IMR-90 (cell line): ENCODE measurements around the gene ZNF581. TPM values are rescaled to one million over a fixed set of nuclear protein-coding genes. Genes with fewer than 3 reads are reported as not detected.

Source experiments
- ATAC-seq: fragments of 200-7000 bp; cut with Tn5 transposase; 2 replicates; pipeline ENCODE4 v1.9.1; 2020; ENCODE audit warnings: low read depth, mild to moderate bottlenecking, moderate library complexity
- BruUV-seq: library from RNA; stranded (reverse); fragments of 400-500 nt; replicated peaks from 2 replicates; lab custom pipeline; 2021; lab: Mats Ljungman, UMichigan
- CTCF ChIA-PET: fragments of 300-600 bp; formaldehyde crosslinking; extraction: SDS; loops from one replicate; lab custom pipeline; 2021; ENCODE audit warnings: antibody characterized with exemption; lab: Yijun Ruan, JAX
- POLR2A ChIA-PET: fragments of 300-600 bp; sonication (Branson Sonifier 250); formaldehyde crosslinking; loops from one replicate; lab custom pipeline; 2022; ENCODE audit warnings: antibody characterized with exemption; ENCODE audit not compliant: unreplicated experiment; lab: Charles Lee
- DNase-seq: peaks from one replicate; pipeline ENCODE4 v3.0.0; 2013
- H2AFZ ChIP-seq: replicated peaks from 2 replicates; pipeline ENCODE3; 2013; ENCODE audit warnings: low read length, mild to moderate bottlenecking; ENCODE audit not compliant: poor library complexity
- H2AK5ac ChIP-seq: 2 replicates; pipeline ENCODE4 v1.6.1; 2013; ENCODE audit warnings: low read depth, low read length, inconsistent platforms
- H2AK9ac ChIP-seq: replicated peaks from 2 replicates; pipeline ENCODE3; 2013; ENCODE audit warnings: mild to moderate bottlenecking, low read depth, low read length, moderate library complexity; ENCODE audit not compliant: poor library complexity
- H2BK120ac ChIP-seq: 2 replicates; pipeline ENCODE4 v1.6.1; 2013; ENCODE audit warnings: low read depth, low read length, inconsistent platforms
- H2BK15ac ChIP-seq: 3 replicates; pipeline ENCODE4 v1.6.1; 2013; ENCODE audit warnings: low read depth, low read length, inconsistent platforms
- H2BK20ac ChIP-seq: 2 replicates; pipeline ENCODE4 v1.6.1; 2013; ENCODE audit warnings: low read depth, mild to moderate bottlenecking, inconsistent platforms, low read length, moderate library complexity
- H2BK5ac ChIP-seq: 2 replicates; pipeline ENCODE4 v1.6.1; 2013; ENCODE audit warnings: mild to moderate bottlenecking, low read depth, low read length, inconsistent platforms; ENCODE audit not compliant: poor library complexity, severe bottlenecking
- H3K14ac ChIP-seq: replicated peaks from 2 replicates; pipeline ENCODE4 v1.6.1; 2013; ENCODE audit warnings: low read depth, low read length, inconsistent platforms
- H3K18ac ChIP-seq: 2 replicates; pipeline ENCODE4 v1.6.1; 2013; ENCODE audit warnings: low read depth, low read length, control low read depth
- H3K23ac ChIP-seq: 2 replicates; pipeline ENCODE4 v1.6.1; 2013; ENCODE audit warnings: low read depth, low read length, inconsistent platforms
- H3K27ac ChIP-seq: 2 replicates; pipeline ENCODE4 v1.5.1; 2013; ENCODE audit warnings: mild to moderate bottlenecking, control low read depth, low read length; ENCODE audit not compliant: insufficient read depth
- H3K27me3 ChIP-seq: 2 replicates; pipeline ENCODE4 v1.6.1; 2013; ENCODE audit warnings: low read length; ENCODE audit not compliant: control insufficient read depth, insufficient read depth
- H3K36me3 ChIP-seq: 2 replicates; pipeline ENCODE4 v1.6.1; 2013; ENCODE audit warnings: low read length, mixed read lengths; ENCODE audit not compliant: control insufficient read depth, insufficient read depth
- H3K4ac ChIP-seq: 2 replicates; pipeline ENCODE4 v1.6.1; 2013; ENCODE audit warnings: low read depth, low read length, inconsistent platforms
- H3K4me1 ChIP-seq: 2 replicates; pipeline ENCODE4 v1.6.1; 2013; ENCODE audit warnings: low read length, mixed read lengths; ENCODE audit not compliant: control insufficient read depth, insufficient read depth
- H3K4me2 ChIP-seq: 2 replicates; pipeline ENCODE4 v1.6.1; 2013; ENCODE audit warnings: low read depth, mild to moderate bottlenecking, control low read depth, low read length, moderate library complexity
- H3K4me3 ChIP-seq: 2 replicates; pipeline ENCODE4 v1.5.1; 2013; ENCODE audit warnings: low read depth, mild to moderate bottlenecking, control low read depth, low read length, moderate library complexity; ENCODE audit not compliant: insufficient read depth
- H3K56ac ChIP-seq: 2 replicates; pipeline ENCODE4 v1.6.1; 2013; ENCODE audit warnings: low read length, inconsistent platforms; ENCODE audit not compliant: insufficient read depth; ENCODE audit errors: extremely low read depth
- H3K79me1 ChIP-seq, 2 experiments: 2 replicates each; pipeline ENCODE4 v1.6.1; 2013; ENCODE audit warnings: low read length in 2 of 2, inconsistent platforms in 1 of 2, low read depth in 1 of 2
- H3K9ac ChIP-seq: 2 replicates; pipeline ENCODE4 v1.6.1; 2013; ENCODE audit warnings: low read depth, low read length, control low read depth
- H3K9me1 ChIP-seq: 2 replicates; pipeline ENCODE4 v1.6.1; 2013; ENCODE audit warnings: low read length, inconsistent platforms; ENCODE audit not compliant: insufficient read depth
- H3K9me3 ChIP-seq: 2 replicates; pipeline ENCODE4 v1.6.1; 2013; ENCODE audit warnings: low read length; ENCODE audit not compliant: control insufficient read depth, insufficient read depth
- H4K20me1 ChIP-seq: 2 replicates; pipeline ENCODE4 v1.6.1; 2013; ENCODE audit warnings: low read length, inconsistent platforms; ENCODE audit not compliant: insufficient read depth
- H4K5ac ChIP-seq: 2 replicates; pipeline ENCODE4 v1.6.1; 2013; ENCODE audit warnings: mild to moderate bottlenecking, low read depth, low read length, control low read depth
- H4K8ac ChIP-seq, 2 experiments: 2 replicates each; pipeline ENCODE4 v1.6.1; 2013; ENCODE audit warnings: low read depth in 2 of 2, low read length in 2 of 2, control low read depth in 1 of 2, inconsistent platforms in 1 of 2
- H4K91ac ChIP-seq: 2 replicates; pipeline ENCODE4 v1.6.1; 2013; ENCODE audit warnings: low read depth, low read length, inconsistent platforms; ENCODE audit not compliant: insufficient read depth
- CEBPB ChIP-seq: IDR thresholded peaks from 2 replicates; pipeline ENCODE4 v1.6.1; 2012; ENCODE audit warnings: low read depth, low read length, improper control_type of control experiment
- CHD1 ChIP-seq: IDR thresholded peaks from 2 replicates; pipeline ENCODE4 v1.6.1; 2012; ENCODE audit warnings: low read depth, low read length, improper control_type of control experiment
- MXI1 ChIP-seq: IDR thresholded peaks from 2 replicates; pipeline ENCODE4 v1.6.1; 2012; ENCODE audit warnings: low read depth, mild to moderate bottlenecking, low read length, moderate library complexity, borderline replicate concordance
- NFE2L2 ChIP-seq: fragments of 150-350 bp; IDR thresholded peaks from 2 replicates; pipeline ENCODE4 v1.6.1; 2016; ENCODE audit warnings: low read depth, mild to moderate bottlenecking, low read length
- RAD21 ChIP-seq: IDR thresholded peaks from 2 replicates; pipeline ENCODE4 v1.6.1; 2012; ENCODE audit warnings: low read length, improper control_type of control experiment
- RFX5 ChIP-seq: IDR thresholded peaks from 2 replicates; pipeline ENCODE4 v1.8.0; 2012; ENCODE audit warnings: low read depth, mild to moderate bottlenecking, low read length, moderate library complexity
- SMC3 ChIP-seq: fragments of 150-350 bp; IDR thresholded peaks from 2 replicates; pipeline ENCODE4 v1.6.1; 2016; ENCODE audit warnings: low read depth, mild to moderate bottlenecking, antibody characterized with exemption, low read length, moderate library complexity
- WGBS, 2 experiments: methylation state at CpG; one replicate each; pipeline versions ENCODE4 v1.1.5 to v1.1.7; 2013; ENCODE audit warnings: missing lambda C conversion rate in 2 of 2; ENCODE audit not compliant: insufficient read length in 1 of 2; ENCODE audit errors: extremely low coverage in 2 of 2; 5-methylcytosine and 5-hydroxymethylcytosine counted together
- dilution Hi-C: fragments of 300-500 bp; cut with HindIII; formaldehyde crosslinking; loops from one replicate; pipeline ENCODE4 v1.14.3; 2018; ENCODE audit warnings: low sequenced_read_pairs; ENCODE audit not compliant: unreplicated experiment
- in situ Hi-C: fragments of 300-500 bp; cut with MboI; formaldehyde crosslinking; loops from 3 replicates; pipeline ENCODE4 v1.14.3; 2019; ENCODE audit warnings: low sequenced_read_pairs, inconsistent platforms, mixed read lengths
- intact Hi-C: fragments of 100-400 bp; cut with micrococcal nuclease; formaldehyde crosslinking; loops from 2 replicates; pipeline ENCODE4 v1.10.0; 2022
- polyA plus RNA-seq, 3 experiments: library from polyadenylated mRNA; depleted of rRNA; stranded (reverse); fragments of >200 nt; gene quantifications; 2 replicates each; pipeline ENCODE4 v1.2.3, GENCODE V29; 2012; ENCODE audit warnings: low replicate concordance in 1 of 3
- total RNA-seq: library from RNA; depleted of rRNA; stranded (reverse); fragments of >200 nt; gene quantifications from 2 replicates; pipeline ENCODE4 v1.2.3, GENCODE V29; 2012
- TF ChIP-seq, protein P1 (sequence below): conservative IDR thresholded peaks from 2 replicates; pipeline ENCODE4 v1.5.1; 2012; ENCODE audit warnings: mild to moderate bottlenecking, low read depth, low read length, improper control_type of control experiment

The ZNF581 gene
- total and polyA plus RNA-seq, 2 of the 4 experiments (the other 2 are of a cell fraction), result 9.7 to 21.9 TPM

DNA sequence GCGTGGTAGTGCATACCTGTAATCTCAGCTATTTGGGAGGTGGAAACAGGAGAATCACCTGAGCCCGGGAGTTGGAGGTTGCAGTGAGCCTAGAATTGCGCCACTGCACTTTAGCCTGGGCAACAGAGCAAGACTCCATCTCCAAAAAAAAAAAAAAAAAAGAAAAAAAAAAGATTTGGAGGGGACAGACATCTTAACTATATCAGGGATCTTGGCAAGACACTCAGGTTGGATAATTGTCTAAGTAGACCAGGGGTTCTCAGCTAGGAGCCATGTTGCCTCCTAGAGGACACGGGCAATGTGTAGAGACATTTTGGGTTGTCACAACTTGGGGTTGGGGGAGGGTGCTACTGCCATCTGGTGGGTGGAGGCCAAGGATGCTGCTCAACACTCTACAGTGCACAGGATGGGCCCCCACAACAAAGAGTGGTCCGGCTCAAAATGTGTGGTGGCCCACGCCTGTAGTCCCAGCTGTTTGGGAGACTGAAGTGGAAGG lies 4.5 kb upstream of the ZNF581 start:
- Histone ChIP-seq H4K91ac (no peak overlapping the region), H3K4ac (no peak overlapping the region), H4K20me1 (0 out of 2 replicates have a peak, but pooled peaks cover 9% of the 10 kb centered on the region), H3K79me1 (peaks cover 35 to 80% of the 10 kb centered on the region in 2 experiments), H2AK5ac (0 out of 2 replicates have a peak overlapping the region, but pooled peaks have one; percentile 18), H3K56ac (no peak overlapping the region), H2BK5ac (no peak overlapping the region), H3K9me1 (peaks cover 18% of the 10 kb centered on the region), H3K9me3 (no peaks in the 10 kb centered on the region), H2AK9ac (peak overlapping the region; percentile 15), H2BK15ac (no peak overlapping the region), H3K4me2 (no peak overlapping the region), H2AFZ (no peak overlapping the region), H3K14ac (no peak overlapping the region), H3K4me3 (no peak overlapping the region), H4K5ac (no peak overlapping the region), H4K8ac (no peak overlapping the region), H2BK20ac (no peak overlapping the region), H2BK120ac (no peak overlapping the region), H3K36me3 (peaks cover 4% of the 10 kb centered on the region; the same call in 1 of the 2 replicates), H3K9ac (no peak overlapping the region), H3K23ac (no peak overlapping the region), H3K4me1 (peaks cover 18% of the 10 kb centered on the region), H3K18ac (no peak overlapping the region), H3K27me3 (no peaks in the 10 kb centered on the region), H3K27ac (no peak overlapping the region)
- DNase-seq (peak; percentile 21), ATAC-seq (no peak)
- no TSS peak for BruUV-seq
- in situ Hi-C loops, result loop anchor here (25.0 kb wide), 2 partner anchors 352 to 527 kb away; partner anchors contain the start of genes BRSK1, HSPBP1 and PPP1R12C
- TF ChIP-seq, protein P1, sequence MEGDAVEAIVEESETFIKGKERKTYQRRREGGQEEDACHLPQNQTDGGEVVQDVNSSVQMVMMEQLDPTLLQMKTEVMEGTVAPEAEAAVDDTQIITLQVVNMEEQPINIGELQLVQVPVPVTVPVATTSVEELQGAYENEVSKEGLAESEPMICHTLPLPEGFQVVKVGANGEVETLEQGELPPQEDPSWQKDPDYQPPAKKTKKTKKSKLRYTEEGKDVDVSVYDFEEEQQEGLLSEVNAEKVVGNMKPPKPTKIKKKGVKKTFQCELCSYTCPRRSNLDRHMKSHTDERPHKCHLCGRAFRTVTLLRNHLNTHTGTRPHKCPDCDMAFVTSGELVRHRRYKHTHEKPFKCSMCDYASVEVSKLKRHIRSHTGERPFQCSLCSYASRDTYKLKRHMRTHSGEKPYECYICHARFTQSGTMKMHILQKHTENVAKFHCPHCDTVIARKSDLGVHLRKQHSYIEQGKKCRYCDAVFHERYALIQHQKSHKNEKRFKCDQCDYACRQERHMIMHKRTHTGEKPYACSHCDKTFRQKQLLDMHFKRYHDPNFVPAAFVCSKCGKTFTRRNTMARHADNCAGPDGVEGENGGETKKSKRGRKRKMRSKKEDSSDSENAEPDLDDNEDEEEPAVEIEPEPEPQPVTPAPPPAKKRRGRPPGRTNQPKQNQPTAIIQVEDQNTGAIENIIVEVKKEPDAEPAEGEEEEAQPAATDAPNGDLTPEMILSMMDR, result peak; percentile 47
- TF ChIP-seq RFX5 (no peak), NFE2L2 (no peak), RAD21 (peak; percentile 9; the same call in 1 of the 2 replicates), CHD1 (no peak), MXI1 (no peak), CEBPB (no peak), SMC3 (0 out of 2 replicates have a peak, but pooled peaks have one; percentile 15)
- no CpG with 5 or more reads among the region's 6 CpGs for WGBS, 2 experiments
- dilution Hi-C loops, result no loop called here
- POLR2A ChIA-PET, result no interaction called here
- intact Hi-C loops, result loop anchor here (10.0 kb wide), 1 partner anchor 426 kb away; no protein-coding TSS in a partner anchor
- CTCF ChIA-PET, result no interaction called here
